ENCODE data around the gene HOXC4.

- TF ChIP-seq CTCF (IDR thresholded peaks at IDR 0.05; ENCODE audit: low read depth, low read length) (no peak), EZH2phosphoT487 (IDR thresholded peaks at IDR 0.05; ENCODE audit: low read depth) (no peak)
Measured at GRCh38 chr12:54046809-54047159, 6.9 kb upstream of the HOXC4 start.
